Measurements from ENCODE around the gene LDLRAP1.

LDLRAP1 gene

DNA sequence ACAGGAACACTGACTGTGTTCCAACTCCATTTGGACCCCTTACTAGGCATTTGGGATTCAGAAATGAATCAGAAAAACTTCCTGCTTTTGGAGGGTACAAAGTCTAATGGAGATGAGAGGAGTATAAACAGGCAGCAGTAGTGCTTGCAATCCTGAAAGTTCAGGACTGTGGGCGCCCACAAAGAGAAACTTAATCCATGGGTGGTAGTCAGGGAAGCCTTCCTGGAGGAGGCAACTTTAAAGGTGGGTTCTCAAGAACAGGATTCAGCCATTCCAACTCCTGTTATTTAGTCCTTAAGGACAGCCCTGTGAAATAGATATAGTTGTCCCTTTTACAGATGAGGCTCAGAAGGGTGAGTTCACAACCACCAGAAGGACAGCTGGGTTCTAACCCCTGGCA is 2.0 kb upstream of the LDLRAP1 start:
- no peaks in the 10 kb centered on the region for H3K36me3 ChIP-seq (ENCODE audit: insufficient read depth, low read length)
- no peak overlapping the region for H3K4me2 ChIP-seq (ENCODE audit: low read depth, low read length, poor library complexity, severe bottlenecking)
- TF ChIP-seq, protein P1, sequence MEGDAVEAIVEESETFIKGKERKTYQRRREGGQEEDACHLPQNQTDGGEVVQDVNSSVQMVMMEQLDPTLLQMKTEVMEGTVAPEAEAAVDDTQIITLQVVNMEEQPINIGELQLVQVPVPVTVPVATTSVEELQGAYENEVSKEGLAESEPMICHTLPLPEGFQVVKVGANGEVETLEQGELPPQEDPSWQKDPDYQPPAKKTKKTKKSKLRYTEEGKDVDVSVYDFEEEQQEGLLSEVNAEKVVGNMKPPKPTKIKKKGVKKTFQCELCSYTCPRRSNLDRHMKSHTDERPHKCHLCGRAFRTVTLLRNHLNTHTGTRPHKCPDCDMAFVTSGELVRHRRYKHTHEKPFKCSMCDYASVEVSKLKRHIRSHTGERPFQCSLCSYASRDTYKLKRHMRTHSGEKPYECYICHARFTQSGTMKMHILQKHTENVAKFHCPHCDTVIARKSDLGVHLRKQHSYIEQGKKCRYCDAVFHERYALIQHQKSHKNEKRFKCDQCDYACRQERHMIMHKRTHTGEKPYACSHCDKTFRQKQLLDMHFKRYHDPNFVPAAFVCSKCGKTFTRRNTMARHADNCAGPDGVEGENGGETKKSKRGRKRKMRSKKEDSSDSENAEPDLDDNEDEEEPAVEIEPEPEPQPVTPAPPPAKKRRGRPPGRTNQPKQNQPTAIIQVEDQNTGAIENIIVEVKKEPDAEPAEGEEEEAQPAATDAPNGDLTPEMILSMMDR (conservative IDR thresholded peaks at IDR 0.05; ENCODE audit: low read length): no peak
- no peak for TF ChIP-seq EZH2phosphoT487 (IDR thresholded peaks at IDR 0.05; ENCODE audit: borderline replicate concordance)
- no peak overlapping the region for H2AFZ ChIP-seq (ENCODE audit: low read length)
- no peak overlapping the region for H3K4me3 ChIP-seq (ENCODE audit: low read length, poor library complexity, severe bottlenecking)
- no peaks in the 10 kb centered on the region for H3F3A ChIP-seq (ENCODE audit: low read depth)
- H3K9me3 ChIP-seq (ENCODE audit: insufficient read depth, low read depth, low read length): no peaks in the 10 kb centered on the region
- H4K20me1 ChIP-seq (ENCODE audit: insufficient read depth, low read length, poor library complexity, severe bottlenecking): no peaks in the 10 kb centered on the region
- H3K27me3 ChIP-seq (ENCODE audit: insufficient read depth, low read length, poor library complexity, severe bottlenecking): no peaks in the 10 kb centered on the region
- no peak overlapping the region for H3K9ac ChIP-seq (ENCODE audit: low read depth, low read length, poor library complexity, severe bottlenecking)
- H3K79me2 ChIP-seq (ENCODE audit: insufficient read depth, low read length): no peaks in the 10 kb centered on the region
- H3K9me2 ChIP-seq (replicated peaks; ENCODE audit: low read depth, low read length): no peaks in the 10 kb centered on the region
- H3K4me1 ChIP-seq (ENCODE audit: insufficient read depth, low read length, poor library complexity, severe bottlenecking): no peaks in the 10 kb centered on the region

DNA sequence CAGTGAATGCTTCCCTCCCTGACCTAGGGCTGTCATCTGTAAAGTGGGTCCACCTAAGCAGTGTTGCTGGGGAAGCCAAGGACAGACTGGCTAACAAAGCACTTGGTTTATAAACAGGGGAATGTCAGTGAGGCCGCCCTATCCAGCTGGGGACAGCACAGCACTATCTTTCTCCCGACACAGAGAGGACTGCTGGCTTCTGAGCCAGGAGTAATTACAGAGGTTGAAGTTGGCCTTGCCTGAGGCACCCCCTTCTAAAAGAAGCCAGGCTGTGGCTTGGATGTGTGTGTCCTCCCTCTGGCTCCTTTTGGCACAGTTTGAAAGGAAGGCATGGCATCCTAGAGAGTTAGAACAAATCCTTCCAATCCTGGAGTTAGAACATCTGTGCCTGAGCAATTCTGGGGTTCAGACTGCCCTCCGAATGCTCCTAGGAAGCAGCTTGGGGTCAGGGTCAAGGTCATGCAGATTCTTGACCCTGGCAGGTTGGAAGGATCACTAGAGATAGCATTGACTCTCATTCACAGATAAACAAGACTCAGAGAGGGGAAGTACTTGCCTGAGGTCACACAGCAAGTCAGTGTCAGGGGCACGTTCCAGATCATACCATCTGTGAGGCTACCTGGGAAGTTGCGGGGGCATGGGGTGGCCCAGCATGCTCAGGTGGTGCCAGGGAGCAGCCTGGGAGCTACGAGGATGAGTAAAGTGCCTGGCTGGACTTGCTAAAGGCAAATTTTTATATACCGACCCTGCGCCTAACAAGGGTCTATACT is 1.3 kb upstream of the LDLRAP1 start:
- Histone ChIP-seq H3K36me3 (ENCODE audit: insufficient read depth, low read length) (no peaks in the 10 kb centered on the region), H3K4me3 (ENCODE audit: low read length, poor library complexity, severe bottlenecking) (no peak overlapping the region), H3K4me2 (ENCODE audit: low read depth, low read length, poor library complexity, severe bottlenecking) (no peak overlapping the region), H3K9me2 (replicated peaks; ENCODE audit: low read depth, low read length) (no peaks in the 10 kb centered on the region), H3K27me3 (ENCODE audit: insufficient read depth, low read length, poor library complexity, severe bottlenecking) (no peaks in the 10 kb centered on the region), H3K9me3 (ENCODE audit: insufficient read depth, low read depth, low read length) (no peaks in the 10 kb centered on the region), H3K9ac (ENCODE audit: low read depth, low read length, poor library complexity, severe bottlenecking) (no peak overlapping the region), H3F3A (ENCODE audit: low read depth) (no peaks in the 10 kb centered on the region), H3K79me2 (ENCODE audit: insufficient read depth, low read length) (no peaks in the 10 kb centered on the region), H2AFZ (ENCODE audit: low read length) (no peak overlapping the region), H3K4me1 (ENCODE audit: insufficient read depth, low read length, poor library complexity, severe bottlenecking) (no peaks in the 10 kb centered on the region), H4K20me1 (ENCODE audit: insufficient read depth, low read length, poor library complexity, severe bottlenecking) (no peaks in the 10 kb centered on the region)
- TF ChIP-seq EZH2phosphoT487 (IDR thresholded peaks at IDR 0.05; ENCODE audit: borderline replicate concordance): no peak
- TF ChIP-seq, protein P1 (conservative IDR thresholded peaks at IDR 0.05; ENCODE audit: low read length): no peak

DNA sequence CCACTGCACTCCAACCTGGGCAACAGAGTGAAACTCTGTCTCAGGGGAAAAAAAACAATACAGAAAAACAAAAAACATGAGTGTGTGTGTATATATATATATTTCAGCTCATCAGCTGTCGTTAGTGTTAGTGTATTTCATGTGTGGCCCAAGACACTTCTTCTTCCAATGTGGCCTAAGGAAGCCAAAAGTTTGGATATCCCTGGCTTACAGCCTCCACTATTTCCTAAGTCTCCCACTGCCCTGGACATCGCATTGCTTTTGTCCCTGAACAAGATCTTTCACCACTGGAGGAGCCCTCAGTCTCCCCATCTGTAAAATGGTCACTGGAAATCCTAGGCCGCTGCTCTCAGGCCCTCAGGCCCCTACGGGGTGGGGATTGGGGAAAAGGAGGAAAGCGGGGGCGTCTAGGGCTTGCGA is 391 bp upstream of the LDLRAP1 start:
- H3F3A ChIP-seq (ENCODE audit: low read depth): no peaks in the 10 kb centered on the region
- no peak overlapping the region for H3K4me3 ChIP-seq (ENCODE audit: low read length, poor library complexity, severe bottlenecking)
- TF ChIP-seq, protein P1 (conservative IDR thresholded peaks at IDR 0.05; ENCODE audit: low read length): no peak
- TF ChIP-seq EZH2phosphoT487 (IDR thresholded peaks at IDR 0.05; ENCODE audit: borderline replicate concordance): no peak
- no peak overlapping the region for H3K9ac ChIP-seq (ENCODE audit: low read depth, low read length, poor library complexity, severe bottlenecking)
- no peaks in the 10 kb centered on the region for H3K36me3 ChIP-seq (ENCODE audit: insufficient read depth, low read length)
- H3K27me3 ChIP-seq (ENCODE audit: insufficient read depth, low read length, poor library complexity, severe bottlenecking): no peaks in the 10 kb centered on the region
- no peaks in the 10 kb centered on the region for H3K4me1 ChIP-seq (ENCODE audit: insufficient read depth, low read length, poor library complexity, severe bottlenecking)
- H3K4me2 ChIP-seq (ENCODE audit: low read depth, low read length, poor library complexity, severe bottlenecking): no peak overlapping the region
- no peaks in the 10 kb centered on the region for H3K9me3 ChIP-seq (ENCODE audit: insufficient read depth, low read depth, low read length)
- no peaks in the 10 kb centered on the region for H4K20me1 ChIP-seq (ENCODE audit: insufficient read depth, low read length, poor library complexity, severe bottlenecking)
- no peak overlapping the region for H2AFZ ChIP-seq (ENCODE audit: low read length)
- H3K79me2 ChIP-seq (ENCODE audit: insufficient read depth, low read length): no peaks in the 10 kb centered on the region
- no peaks in the 10 kb centered on the region for H3K9me2 ChIP-seq (replicated peaks; ENCODE audit: low read depth, low read length)
